GM12878 (cell line): ENCODE results near the gene SEMA5A. TPM values are rescaled to one million over a fixed set of nuclear protein-coding genes. Genes with fewer than 3 reads are reported as not detected.

Experiments used
- ATAC-seq: fragments of 200-7000 bp; cut with Tn5 transposase; 3 replicates; pipeline ENCODE4 v1.9.1; 2020; ENCODE audit warnings: mild to moderate bottlenecking, moderate library complexity
- BruUV-seq: library from RNA; stranded (reverse); fragments of 400-500 nt; replicated peaks from 2 replicates; lab custom pipeline; 2021; lab: Mats Ljungman, UMichigan
- CTCF ChIA-PET: fragments of 300-600 bp; sonication (Branson Sonifier 250); formaldehyde crosslinking; extraction: SDS; loops from one replicate; lab custom pipeline; 2021; ENCODE audit warnings: inconsistent platforms; lab: Yijun Ruan, JAX
- POLR2A ChIA-PET: fragments of 350-600 bp; formaldehyde crosslinking; extraction: SDS; loops from one replicate; lab custom pipeline; 2021; ENCODE audit warnings: inconsistent platforms; lab: Charles Lee
- RAD21 ChIA-PET: fragments of 300-600 bp; sonication (Branson Sonifier 250); formaldehyde crosslinking; loops from one replicate; lab custom pipeline; 2023; ENCODE audit warnings: antibody characterized with exemption; ENCODE audit not compliant: unreplicated experiment; lab: Charles Lee
- SMC1A ChIA-PET: fragments of 300-600 bp; sonication (Branson Sonifier 250); formaldehyde crosslinking; loops from one replicate; lab custom pipeline; 2023; ENCODE audit not compliant: unreplicated experiment, uncharacterized antibody; lab: Charles Lee
- DNase-seq: peaks from one replicate; pipeline ENCODE4 v3.0.0-alpha.2; 2011; ENCODE audit warnings: low read depth, low spot score
- FAIRE-seq: peaks from 3 replicates; lab custom pipeline; 2011; peaks lifted over from hg19 to GRCh38; lab: Jason Lieb, UNC
- H2AFZ ChIP-seq: 2 replicates; pipeline ENCODE4 v1.6.0; 2011; ENCODE audit warnings: low read depth, low read length, control low read depth; ENCODE audit not compliant: control insufficient read depth
- H3K27ac ChIP-seq: 2 replicates; pipeline ENCODE4 v1.5.1; 2011; ENCODE audit warnings: control low read depth; ENCODE audit not compliant: control insufficient read depth, insufficient read depth
- H3K27me3 ChIP-seq, 2 experiments: replicated peaks in 1 of 2; 2 replicates each; pipeline versions ENCODE4 v1.6.0 to v1.6.1; 2011; ENCODE audit warnings: low read length in 1 of 2; ENCODE audit not compliant: control insufficient read depth in 2 of 2, insufficient read depth in 2 of 2
- H3K36me3 ChIP-seq, 2 experiments: 2 replicates each; pipeline ENCODE4 v1.5.1; 2011; ENCODE audit warnings: low read length in 1 of 2; ENCODE audit not compliant: control insufficient read depth in 2 of 2, insufficient read depth in 2 of 2
- H3K4me1 ChIP-seq: 2 replicates; pipeline ENCODE4 v1.6.1; 2011; ENCODE audit warnings: mild to moderate bottlenecking, low read length, moderate library complexity, mixed read lengths; ENCODE audit not compliant: control insufficient read depth, insufficient read depth
- H3K4me2 ChIP-seq: 2 replicates; pipeline ENCODE4 v1.6.0; 2011; ENCODE audit warnings: control low read depth; ENCODE audit not compliant: control insufficient read depth, insufficient read depth
- H3K4me3 ChIP-seq: fragments of 200-600 bp; sonication (generic); 2 replicates; pipeline ENCODE4 v1.5.1; 2016
- H3K79me2 ChIP-seq: 2 replicates; pipeline ENCODE4 v1.6.0; 2011; ENCODE audit warnings: low read length; ENCODE audit not compliant: control insufficient read depth, insufficient read depth
- H3K9ac ChIP-seq: 2 replicates; pipeline ENCODE4 v1.8.0; 2011; ENCODE audit warnings: low read length, control low read depth, mixed read lengths; ENCODE audit not compliant: control insufficient read depth, insufficient read depth
- H3K9me3 ChIP-seq: replicated peaks from 3 replicates; pipeline ENCODE4 v1.5.1; 2011; ENCODE audit warnings: mild to moderate bottlenecking, low read length; ENCODE audit not compliant: control insufficient read depth, insufficient read depth
- H4K20me1 ChIP-seq: 2 replicates; pipeline ENCODE4 v1.6.0; 2011; ENCODE audit not compliant: control insufficient read depth, insufficient read depth
- CREB1 ChIP-seq: IDR thresholded peaks from 2 replicates; pipeline ENCODE4 v1.6.1; 2012; ENCODE audit warnings: low read depth, mild to moderate bottlenecking, inconsistent platforms
- RAD21 ChIP-seq: IDR thresholded peaks from 2 replicates; pipeline ENCODE4 v1.6.1; 2011; ENCODE audit warnings: mild to moderate bottlenecking, low read depth, low read length, moderate library complexity; ENCODE audit not compliant: insufficient read depth
- RUNX3 ChIP-seq: IDR thresholded peaks from 2 replicates; pipeline ENCODE4 v1.6.1; 2012; ENCODE audit warnings: low read length, inconsistent platforms
- TBL1XR1 ChIP-seq: IDR thresholded peaks from 2 replicates; pipeline ENCODE4 v1.6.1; 2012; ENCODE audit warnings: low read depth, low read length, improper control_type of control experiment
- WGBS: methylation state at CpG from one replicate; pipeline ENCODE4 v1.1.6; 2016; ENCODE audit warnings: low lambda C conversion rate; ENCODE audit not compliant: insufficient replicate concordance, insufficient coverage; ENCODE audit errors: missing lambda C conversion rate; 5-methylcytosine and 5-hydroxymethylcytosine counted together
- in situ Hi-C: fragments of 300-500 bp; cut with MboI; formaldehyde crosslinking; loops from 9 replicates; pipeline ENCODE4 v1.14.3; 2018; ENCODE audit warnings: mixed read lengths
- intact Hi-C: fragments of 100-400 bp; cut with micrococcal nuclease; formaldehyde crosslinking; loops from one replicate; pipeline ENCODE4 v1.14.2; 2022; ENCODE audit not compliant: unreplicated experiment
- microRNA-seq: library from miRNA; unstranded; fragments of <30 nt; microRNA quantifications from one replicate; pipeline ENCODE4, GENCODE V29; 2018
- polyA plus RNA-seq, 11 experiments: library from polyadenylated mRNA; depleted of rRNA in 4 of 11; unstranded in 6 of 11; stranded (reverse) in 5 of 11; fragments of >200 nt; fragmentation: Nextera tagmentation in 4 of 11; fragmentation: Illumina TruSeq in 1 of 11; extraction: Ambion mirVana in 4 of 11; extraction: Trizol in 1 of 11; gene quantifications; 1 replicate in 1 of 11; 2 replicates in 10 of 11; pipeline versions ENCODE4 v1.2.1 to v1.2.3, GENCODE V29; 2011 to 2016; ENCODE audit warnings: inconsistent platforms in 2 of 11, missing spikeins in 2 of 11, low read depth in 1 of 11
- small RNA-seq: library from RNA; depleted of rRNA; stranded (forward); fragments of <200 nt; gene quantifications from one replicate; pipeline ENCODE3, GENCODE V24; 2014
- total RNA-seq, 4 experiments: library from RNA; depleted of rRNA in 3 of 4; stranded (reverse); fragments of >200 nt in 3 of 4; fragmentation: Illumina TruSeq in 1 of 4; extraction: Trizol in 1 of 4; gene quantifications; 2 replicates each; pipeline versions ENCODE4 v1.2.1 to v1.2.3, GENCODE V29; 2013 to 2021
- TF ChIP-seq, protein P1 (sequence below), 3 experiments: IDR thresholded peaks in 2 of 3; conservative IDR thresholded peaks in 1 of 3; 2 replicates each; pipeline ENCODE4 v1.5.1; 2011; ENCODE audit warnings: low read depth in 3 of 3, low read length in 3 of 3, mild to moderate bottlenecking in 3 of 3, control low read depth in 2 of 3, moderate library complexity in 2 of 3, inconsistent platforms in 1 of 3, mixed read lengths in 1 of 3; ENCODE audit not compliant: control insufficient read depth in 2 of 3, insufficient read depth in 1 of 3; ENCODE audit errors: extremely low read depth in 1 of 3

SEMA5A gene
- total and polyA plus RNA-seq, 10 of the 15 experiments (the other 5 are each of a cell fraction or from before 2014, with no cell fraction given), result 0.03 to 2.4 (median 0.09) TPM; not detected in 1

DNA sequence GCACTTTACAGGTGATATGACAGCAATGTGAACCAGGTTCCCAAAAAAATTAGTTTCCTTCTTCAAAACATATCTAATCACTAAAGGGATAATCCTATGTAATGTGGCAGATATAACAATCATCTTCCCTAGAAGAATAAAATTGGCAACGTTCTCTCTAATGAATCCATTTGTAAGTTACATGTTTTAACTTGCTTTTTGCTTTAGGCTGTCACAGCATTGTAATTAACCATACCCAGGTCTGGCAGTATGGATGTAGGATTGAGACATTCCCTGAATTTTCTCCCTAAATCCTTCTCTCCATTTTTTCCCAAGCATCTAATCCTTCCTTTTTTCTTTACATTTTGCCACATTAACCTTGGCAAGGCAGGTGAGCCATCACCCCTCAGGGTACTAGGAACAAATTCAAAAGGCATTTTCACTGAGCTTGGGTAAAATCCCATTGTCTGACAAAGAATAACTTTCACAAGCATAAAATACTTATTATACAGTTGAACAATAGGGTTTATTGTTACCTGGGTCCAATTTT, 548.3 kb downstream of the SEMA5A start:
- TF ChIP-seq TBL1XR1 (no peak), RUNX3 (no peak)
- SMC1A ChIA-PET, result no interaction called here
- RAD21 ChIA-PET, result no interaction called here
- no peak overlapping the region for H3K27ac ChIP-seq
- no peaks in the 10 kb centered on the region for H4K20me1 ChIP-seq
- 4% methylated on average over 1 of the region's 1 CpG for WGBS
- in situ Hi-C loops, result no loop called here
- CTCF ChIA-PET, result interaction anchor here (1.3 kb wide), 1 partner anchor 14 kb away, joined by 3 read pairs; no protein-coding TSS in a partner anchor
- H3K4me3 ChIP-seq, result no peak overlapping the region
- no peaks in the 10 kb centered on the region for H3K36me3 ChIP-seq
- no peak for FAIRE-seq
- no peak for DNase-seq
- no TSS peak for BruUV-seq
- ATAC-seq, result no peak
- H3K4me1 ChIP-seq, result no peaks in the 10 kb centered on the region
- intact Hi-C loops, result no loop called here
- H3K79me2 ChIP-seq, result no peaks in the 10 kb centered on the region
- no peak overlapping the region for H3K4me2 ChIP-seq
- POLR2A ChIA-PET, result no interaction called here
- H3K9me3 ChIP-seq, result no peaks in the 10 kb centered on the region
- no peak overlapping the region for H3K9ac ChIP-seq
- H2AFZ ChIP-seq, result no peak overlapping the region
- H3K27me3 ChIP-seq, result no peaks in the 10 kb centered on the region

DNA sequence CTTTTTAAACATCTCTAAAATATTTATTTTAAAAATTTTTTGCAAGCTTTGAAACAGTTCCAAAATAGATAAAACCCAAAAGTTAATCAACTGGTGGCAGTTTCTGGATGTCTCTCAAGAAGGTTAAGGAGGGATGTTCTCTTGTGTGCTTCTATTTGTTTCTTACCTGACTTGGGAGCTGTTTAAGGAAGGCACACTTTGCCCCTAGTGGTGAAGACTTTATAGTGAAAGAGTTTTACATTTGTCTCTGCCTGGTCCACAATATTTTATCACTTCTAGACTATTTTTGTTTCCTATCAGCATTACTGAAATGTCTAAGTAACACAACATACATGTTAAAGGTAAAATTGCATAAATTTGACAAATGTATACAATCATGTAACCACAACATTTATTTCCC, 552.8 kb downstream of the SEMA5A start:
- intact Hi-C loops (no loop called here), in situ Hi-C loops (no loop called here)
- no peaks in the 10 kb centered on the region for H3K36me3 ChIP-seq
- no peaks in the 10 kb centered on the region for H3K4me1 ChIP-seq
- ChIA-PET CTCF (interaction anchor here (1.0 to 1.3 kb wide), 3 partner anchors 9 to 305 kb away, joined by 3 to 4 read pairs (median 4); no protein-coding TSS in a partner anchor), RAD21 (interaction anchor here (0.8 to 2.1 kb wide), 2 partner anchors 9 to 109 kb away, joined by 3 to 4 read pairs; no protein-coding TSS in a partner anchor), POLR2A (no interaction called here), SMC1A (no interaction called here)
- H2AFZ ChIP-seq, result no peak overlapping the region
- no peaks in the 10 kb centered on the region for H3K9me3 ChIP-seq
- BruUV-seq, result no TSS peak
- no peak for DNase-seq
- no peak overlapping the region for H3K9ac ChIP-seq
- H4K20me1 ChIP-seq, result no peaks in the 10 kb centered on the region
- no peak; the same call in 2 of the 3 replicates for ATAC-seq
- FAIRE-seq, result no peak
- no peak overlapping the region for H3K4me3 ChIP-seq
- H3K27ac ChIP-seq, result no peak overlapping the region
- TF ChIP-seq, protein P1, sequence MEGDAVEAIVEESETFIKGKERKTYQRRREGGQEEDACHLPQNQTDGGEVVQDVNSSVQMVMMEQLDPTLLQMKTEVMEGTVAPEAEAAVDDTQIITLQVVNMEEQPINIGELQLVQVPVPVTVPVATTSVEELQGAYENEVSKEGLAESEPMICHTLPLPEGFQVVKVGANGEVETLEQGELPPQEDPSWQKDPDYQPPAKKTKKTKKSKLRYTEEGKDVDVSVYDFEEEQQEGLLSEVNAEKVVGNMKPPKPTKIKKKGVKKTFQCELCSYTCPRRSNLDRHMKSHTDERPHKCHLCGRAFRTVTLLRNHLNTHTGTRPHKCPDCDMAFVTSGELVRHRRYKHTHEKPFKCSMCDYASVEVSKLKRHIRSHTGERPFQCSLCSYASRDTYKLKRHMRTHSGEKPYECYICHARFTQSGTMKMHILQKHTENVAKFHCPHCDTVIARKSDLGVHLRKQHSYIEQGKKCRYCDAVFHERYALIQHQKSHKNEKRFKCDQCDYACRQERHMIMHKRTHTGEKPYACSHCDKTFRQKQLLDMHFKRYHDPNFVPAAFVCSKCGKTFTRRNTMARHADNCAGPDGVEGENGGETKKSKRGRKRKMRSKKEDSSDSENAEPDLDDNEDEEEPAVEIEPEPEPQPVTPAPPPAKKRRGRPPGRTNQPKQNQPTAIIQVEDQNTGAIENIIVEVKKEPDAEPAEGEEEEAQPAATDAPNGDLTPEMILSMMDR (IDR thresholded peaks at IDR 0.05 in 2 of 3, conservative IDR thresholded peaks at IDR 0.05 in 1 of 3; ENCODE audit: control insufficient read depth in 2 of 3, extremely low read depth in 1 of 3, insufficient read depth in 1 of 3, low read depth in 3 of 3, low read length in 3 of 3), result peak; percentile 11 to 26 (median 17); a peak in 1 of 6 replicates
- peak; percentile 32; the same call in 1 of the 2 replicates for TF ChIP-seq RAD21
- TF ChIP-seq CREB1, result no peak
- H3K79me2 ChIP-seq, result no peaks in the 10 kb centered on the region
- no peak overlapping the region for H3K4me2 ChIP-seq
- no peaks in the 10 kb centered on the region for H3K27me3 ChIP-seq

Small RNAs within 50 kb of the gene (microRNA-seq; reads per million reads assigned to microRNA genes)
- gene MIR4636, result 9.2 reads per million, percentile 42 among the genes with 10 or more reads in this experiment

Small RNAs within 50 kb of the gene (small RNA-seq; reads per million reads assigned to genes)
- gene MIR4636, result not detected
- gene SNORD123, result 0.12 reads per million

Other genes with a start within 250 kb of the SEMA5A start
- not detected in 2 replicates for gene TAS2R1, start 84.3 kb upstream of the SEMA5A start, total RNA-seq (2014; rRNA removed)
- not detected in 2 replicates for gene TAS2R1, start 84.3 kb upstream of the SEMA5A start, total RNA-seq (2014; rRNA removed; fragmentation: Illumina TruSeq; extraction: Trizol)
- gene TAS2R1, start 84.3 kb upstream of the SEMA5A start, total RNA-seq (2021), result not detected in 2 replicates
- gene TAS2R1, start 84.3 kb upstream of the SEMA5A start, polyA plus RNA-seq (2011; rRNA removed), result not detected in 2 replicates
- not detected in 2 replicates for gene TAS2R1, start 84.3 kb upstream of the SEMA5A start, polyA plus RNA-seq (2014; fragmentation: Illumina TruSeq; extraction: Trizol)
- not detected for gene TAS2R1, start 84.3 kb upstream of the SEMA5A start, polyA plus RNA-seq (2014; fragmentation: Nextera tagmentation; extraction: Ambion mirVana)
- not detected in 2 replicates for gene TAS2R1, start 84.3 kb upstream of the SEMA5A start, polyA plus RNA-seq (2014; rRNA removed)
- not detected for gene TAS2R1, start 84.3 kb upstream of the SEMA5A start, polyA plus RNA-seq (2016; fragmentation: Nextera tagmentation; extraction: Ambion mirVana)